Activated CD4-positive, alpha-beta T cell treated with anti-CD3 and anti-CD28 coated beads, Interleukin-2, amount 10 ng/mL, durations not matched to agents 7 days and 5 days (primary cell): ENCODE data around the gene GNG13. TPM values are rescaled to one million over a fixed set of nuclear protein-coding genes. Genes with fewer than 3 reads are reported as not detected.
"Not testable (repeated sequence)": the region's sequence is repeated elsewhere in the genome, so short reads cannot be mapped to it uniquely, and the experiment has no call there.

ENCODE experiments used
- CTCF ChIA-PET: fragments of 350-600 bp; sonication (Branson Sonifier 250); formaldehyde crosslinking; loops from one replicate; lab custom pipeline; 2021; ENCODE audit warnings: antibody characterized with exemption; lab: Charles Lee
- POLR2A ChIA-PET: fragments of 350-600 bp; sonication (Branson Sonifier 250); formaldehyde crosslinking; loops from one replicate; lab custom pipeline; 2021; ENCODE audit warnings: antibody characterized with exemption; lab: Charles Lee
- DNase-seq: peaks from one replicate; pipeline ENCODE4 v3.0.0-alpha.2; 2020
- H3K27ac Mint-ChIP-seq: one replicate; pipeline ENCODE4 v1.8.0; 2021; ENCODE audit warnings: mild to moderate bottlenecking, moderate library complexity, mixed read lengths
- H3K27me3 Mint-ChIP-seq: one replicate; pipeline ENCODE4 v1.8.0; 2021; ENCODE audit warnings: mixed read lengths
- H3K36me3 Mint-ChIP-seq: one replicate; pipeline ENCODE4 v1.8.0; 2021; ENCODE audit warnings: low read depth, mixed read lengths
- H3K4me1 Mint-ChIP-seq: one replicate; pipeline ENCODE4 v1.8.0; 2021; ENCODE audit warnings: mixed read lengths
- H3K4me3 Mint-ChIP-seq: one replicate; pipeline ENCODE4 v1.8.0; 2021; ENCODE audit warnings: mild to moderate bottlenecking, moderate library complexity, mixed read lengths
- H3K9me3 Mint-ChIP-seq: one replicate; pipeline ENCODE4 v1.8.0; 2021; ENCODE audit warnings: mixed read lengths
- total RNA-seq, 2 experiments: library from RNA; stranded (reverse); gene quantifications; one replicate each; pipeline ENCODE4 v1.2.3, GENCODE V29; 2021

GNG13 gene
- total RNA-seq, 2 experiments from 2014 or later: not detected

- Mint-ChIP-seq H3K27ac (no peak overlapping the region), H3K9me3 (no peaks in the 10 kb centered on the region), H3K4me3 (no peak overlapping the region), H3K36me3 (peaks cover 4% of the 10 kb centered on the region), H3K4me1 (peaks cover 11% of the 10 kb centered on the region), H3K27me3 (no peaks in the 10 kb centered on the region)
- CTCF ChIA-PET: interaction anchor here (1.1 to 1.9 kb wide), 3 partner anchors 17 to 198 kb away, joined by 3 to 5 read pairs (median 3); partner anchors contain the start of genes METRN and SOX8
- POLR2A ChIA-PET: no interaction called here
- DNase-seq: no peak
These were observed 17.0 kb downstream of the GNG13 start for GRCh38 chr16:783404-784161.

- peaks cover 11% of the 10 kb centered on the region for H3K4me1 Mint-ChIP-seq
- POLR2A ChIA-PET: no interaction called here
- H3K9me3 Mint-ChIP-seq: no peaks in the 10 kb centered on the region
- H3K27ac Mint-ChIP-seq: no peak overlapping the region
- CTCF ChIA-PET: interaction anchor here (1.4 kb wide), 1 partner anchor 68 kb away, joined by 3 read pairs; the partner anchor contains the start of gene METRN
- DNase-seq: no peak
- H3K36me3 Mint-ChIP-seq: peaks cover 4% of the 10 kb centered on the region
- no peaks in the 10 kb centered on the region for H3K27me3 Mint-ChIP-seq
- H3K4me3 Mint-ChIP-seq: no peak overlapping the region
These were observed 17.6 kb downstream of the GNG13 start for GRCh38 chr16:782766-783403.

- ChIA-PET CTCF (no interaction called here), POLR2A (no interaction called here)
- Mint-ChIP-seq H3K4me3 (no peak overlapping the region), H3K4me1 (peaks cover 9% of the 10 kb centered on the region), H3K9me3 (no peaks in the 10 kb centered on the region), H3K36me3 (peaks cover 2% of the 10 kb centered on the region), H3K27me3 (peaks cover 4% of the 10 kb centered on the region), H3K27ac (no peak overlapping the region)
- no peak for DNase-seq
These were observed 18.3 kb downstream of the GNG13 start for GRCh38 chr16:782258-782657.

- no peak overlapping the region for H3K27ac Mint-ChIP-seq
- DNase-seq: no peak
- ChIA-PET POLR2A (no interaction called here), CTCF (interaction anchor here (0.8 kb wide), 1 partner anchor 67 kb away, joined by 3 read pairs; the partner anchor contains the start of gene METRN)
- H3K4me3 Mint-ChIP-seq: no peak overlapping the region
- H3K27me3 Mint-ChIP-seq: peaks cover 4% of the 10 kb centered on the region
- H3K4me1 Mint-ChIP-seq: peaks cover 5% of the 10 kb centered on the region
- no peaks in the 10 kb centered on the region for H3K9me3 Mint-ChIP-seq
- H3K36me3 Mint-ChIP-seq: peaks cover 2% of the 10 kb centered on the region
These were observed 19.1 kb downstream of the GNG13 start for GRCh38 chr16:781346-782010.

GRCh38 chr16:780296-780695 is 20.2 kb downstream of the GNG13 start:
- Mint-ChIP-seq H3K27ac (no peak overlapping the region), H3K27me3 (peaks cover 4% of the 10 kb centered on the region), H3K9me3 (no peaks in the 10 kb centered on the region), H3K4me3 (no peak overlapping the region), H3K4me1 (peaks cover 3% of the 10 kb centered on the region), H3K36me3 (peaks cover 2% of the 10 kb centered on the region)
- DNase-seq: no peak
- POLR2A ChIA-PET: no interaction called here
- CTCF ChIA-PET: interaction anchor here (0.8 kb wide), 1 partner anchor 65 kb away, joined by 3 read pairs; the partner anchor contains the start of gene METRN

GRCh38 chr16:779561-779960 is 21.0 kb downstream of the GNG13 start:
- Mint-ChIP-seq H3K27me3 (peaks cover 4% of the 10 kb centered on the region), H3K27ac (no peak overlapping the region), H3K9me3 (no peaks in the 10 kb centered on the region), H3K4me1 (no peaks in the 10 kb centered on the region), H3K36me3 (no peaks in the 10 kb centered on the region), H3K4me3 (no peak overlapping the region)
- ChIA-PET POLR2A (no interaction called here), CTCF (no interaction called here)
- no peak for DNase-seq

- Mint-ChIP-seq H3K36me3 (no peaks in the 10 kb centered on the region), H3K4me1 (no peaks in the 10 kb centered on the region)
- POLR2A ChIA-PET: no interaction called here
These were observed 21.5 kb downstream of the GNG13 start for GRCh38 chr16:778909-779527.

GRCh38 chr16:778447-778846 is 22.1 kb downstream of the GNG13 start:
- H3K27ac Mint-ChIP-seq: no peak overlapping the region
- H3K4me1 Mint-ChIP-seq: no peaks in the 10 kb centered on the region
- ChIA-PET POLR2A (no interaction called here), CTCF (interaction anchor here (1.5 kb wide), 1 partner anchor 76 kb away, joined by 3 read pairs; no protein-coding TSS in a partner anchor)
- no peaks in the 10 kb centered on the region for H3K36me3 Mint-ChIP-seq
- DNase-seq: no peak
- H3K4me3 Mint-ChIP-seq: no peak overlapping the region
- H3K27me3 Mint-ChIP-seq: peaks cover 4% of the 10 kb centered on the region
- H3K9me3 Mint-ChIP-seq: no peaks in the 10 kb centered on the region

More at GRCh38 chr16:778909-779527, 21.5 kb downstream of the GNG13 start:
- Mint-ChIP-seq H3K27me3 (peaks cover 4% of the 10 kb centered on the region), H3K27ac (no peak overlapping the region), H3K4me3 (no peak overlapping the region), H3K9me3 (no peaks in the 10 kb centered on the region)
- CTCF ChIA-PET: interaction anchor here (1.5 kb wide), 1 partner anchor 76 kb away, joined by 3 read pairs; no protein-coding TSS in a partner anchor
- no peak for DNase-seq

GRCh38 chr16:777826-778225 is 22.7 kb downstream of the GNG13 start:
- ChIA-PET CTCF (interaction anchor here (1.5 to 1.8 kb wide), 2 partner anchors 7 to 75 kb away, joined by 3 to 4 read pairs; no protein-coding TSS in a partner anchor), POLR2A (no interaction called here)
- H3K36me3 Mint-ChIP-seq: no peaks in the 10 kb centered on the region
- H3K27me3 Mint-ChIP-seq: peaks cover 4% of the 10 kb centered on the region
- H3K27ac Mint-ChIP-seq: no peak overlapping the region
- H3K4me3 Mint-ChIP-seq: no peak overlapping the region
- no peaks in the 10 kb centered on the region for H3K4me1 Mint-ChIP-seq
- no peak for DNase-seq
- H3K9me3 Mint-ChIP-seq: no peaks in the 10 kb centered on the region

- H3K9me3 Mint-ChIP-seq: no peaks in the 10 kb centered on the region
- CTCF ChIA-PET: interaction anchor here (1.1 to 1.8 kb wide), 2 partner anchors 8 to 10 kb away, joined by 3 to 4 read pairs; no protein-coding TSS in a partner anchor
- POLR2A ChIA-PET: no interaction called here
- H3K4me1 Mint-ChIP-seq: no peaks in the 10 kb centered on the region
- H3K27me3 Mint-ChIP-seq: peaks cover 4% of the 10 kb centered on the region
- H3K36me3 Mint-ChIP-seq: no peaks in the 10 kb centered on the region
- no peak overlapping the region for H3K27ac Mint-ChIP-seq
- H3K4me3 Mint-ChIP-seq: no peak overlapping the region
- no peak for DNase-seq
These were observed 23.7 kb downstream of the GNG13 start for GRCh38 chr16:776824-777223.

GRCh38 chr16:776298-776697 is 24.2 kb downstream of the GNG13 start:
- H3K36me3 Mint-ChIP-seq, POLR2A ChIA-PET, H3K4me3 Mint-ChIP-seq, H3K4me1 Mint-ChIP-seq, H3K9me3 Mint-ChIP-seq, DNase-seq, H3K27me3 Mint-ChIP-seq, H3K27ac Mint-ChIP-seq: not testable (repeated sequence)
- CTCF ChIA-PET: interaction anchor here (1.1 to 1.8 kb wide), 2 partner anchors 9 to 10 kb away, joined by 3 to 4 read pairs; no protein-coding TSS in a partner anchor

- no peak for DNase-seq
- ChIA-PET POLR2A (no interaction called here), CTCF (no interaction called here)
- no peaks in the 10 kb centered on the region for H3K9me3 Mint-ChIP-seq
- no peak overlapping the region for H3K27ac Mint-ChIP-seq
- H3K27me3 Mint-ChIP-seq: peaks cover 4% of the 10 kb centered on the region
- no peaks in the 10 kb centered on the region for H3K4me1 Mint-ChIP-seq
- H3K4me3 Mint-ChIP-seq: no peak overlapping the region
- no peaks in the 10 kb centered on the region for H3K36me3 Mint-ChIP-seq
These were observed 25.2 kb downstream of the GNG13 start for GRCh38 chr16:775236-775796.
